DMS53 treated with DMSO at 0.1 percent for 48 hours (cell line): ENCODE measurements around the gene ZNF354B.
"Not testable (repeated sequence)": the region's sequence is repeated elsewhere in the genome, so short reads cannot be mapped to it uniquely, and the experiment has no call there.

ENCODE experiments used
- DNase-seq: peaks from one replicate; lab custom pipeline; 2025; ENCODE audit not compliant: unreplicated experiment; lab: John Stamatoyannopoulos, UW

The ZNF354B gene

GRCh38 chr5:178859625-178860521, at the start of gene ZNF354B:
TSS of gene ZNF354B (plus strand) at chr5:178859953. CDS start at chr5:178861048, 1,095 bp downstream.
- peak; percentile 68 for DNase-seq

- DNase-seq = no peak
Observed at GRCh38 chr5:178817506-178817905, 42.2 kb upstream of the ZNF354B start.

GRCh38 chr5:178818094-178818493, 41.7 kb upstream of the ZNF354B start:
- no peak for DNase-seq

- no peak for DNase-seq
Observed at GRCh38 chr5:178820001-178820400, 39.8 kb upstream of the ZNF354B start.

- DNase-seq = no peak
Observed at GRCh38 chr5:178825444-178825843, 34.3 kb upstream of the ZNF354B start.

GRCh38 chr5:178826216-178826615, 33.5 kb upstream of the ZNF354B start:
- no peak for DNase-seq

- DNase-seq = no peak
Observed at GRCh38 chr5:178827636-178828035, 32.1 kb upstream of the ZNF354B start.

GRCh38 chr5:178831049-178831448, 28.7 kb upstream of the ZNF354B start:
- no peak for DNase-seq

- DNase-seq = no peak
Observed at GRCh38 chr5:178832618-178833201, 27.0 kb upstream of the ZNF354B start.

- no peak for DNase-seq
Observed at GRCh38 chr5:178836628-178837027, 23.1 kb upstream of the ZNF354B start.

GRCh38 chr5:178838695-178839318, 20.9 kb upstream of the ZNF354B start:
- DNase-seq = not testable (repeated sequence)

GRCh38 chr5:178839319-178839704, 20.4 kb upstream of the ZNF354B start:
- no peak for DNase-seq

GRCh38 chr5:178840399-178840798, 19.4 kb upstream of the ZNF354B start:
- DNase-seq = not testable (repeated sequence)

- no peak for DNase-seq
Observed at GRCh38 chr5:178849316-178849715, 10.4 kb upstream of the ZNF354B start.

- DNase-seq = no peak
Observed at GRCh38 chr5:178851951-178852350, 7.8 kb upstream of the ZNF354B start.

GRCh38 chr5:178854284-178854683, 5.5 kb upstream of the ZNF354B start:
- no peak for DNase-seq

- DNase-seq = not testable (repeated sequence)
Observed at GRCh38 chr5:178860615-178861014, 862 bp downstream of the ZNF354B start.

GRCh38 chr5:178861627-178862026, 1.9 kb downstream of the ZNF354B start:
- no peak for DNase-seq

GRCh38 chr5:178866946-178867345, 7.2 kb downstream of the ZNF354B start:
- no peak for DNase-seq

GRCh38 chr5:178869577-178869976, 9.8 kb downstream of the ZNF354B start:
- no peak for DNase-seq

- DNase-seq = no peak
Observed at GRCh38 chr5:178870411-178870810, 10.7 kb downstream of the ZNF354B start.

- DNase-seq = no peak
Observed at GRCh38 chr5:178872302-178872701, 12.5 kb downstream of the ZNF354B start.
